C4-2B (cell line): ENCODE data around the gene UTF1.

ENCODE experiments used
- ZFX ChIP-seq: fragments of 450-650 bp; IDR thresholded peaks from 2 replicates; pipeline ENCODE4 v1.6.1; 2017
- TF ChIP-seq, protein P1 (sequence below): fragments of 450-650 bp; conservative IDR thresholded peaks from 2 replicates; pipeline ENCODE4 v1.5.1; 2017; ENCODE audit warnings: mild to moderate bottlenecking

GRCh38 chr10:133262696-133263095 is 32.7 kb downstream of the UTF1 start:
- TF ChIP-seq, protein P1, sequence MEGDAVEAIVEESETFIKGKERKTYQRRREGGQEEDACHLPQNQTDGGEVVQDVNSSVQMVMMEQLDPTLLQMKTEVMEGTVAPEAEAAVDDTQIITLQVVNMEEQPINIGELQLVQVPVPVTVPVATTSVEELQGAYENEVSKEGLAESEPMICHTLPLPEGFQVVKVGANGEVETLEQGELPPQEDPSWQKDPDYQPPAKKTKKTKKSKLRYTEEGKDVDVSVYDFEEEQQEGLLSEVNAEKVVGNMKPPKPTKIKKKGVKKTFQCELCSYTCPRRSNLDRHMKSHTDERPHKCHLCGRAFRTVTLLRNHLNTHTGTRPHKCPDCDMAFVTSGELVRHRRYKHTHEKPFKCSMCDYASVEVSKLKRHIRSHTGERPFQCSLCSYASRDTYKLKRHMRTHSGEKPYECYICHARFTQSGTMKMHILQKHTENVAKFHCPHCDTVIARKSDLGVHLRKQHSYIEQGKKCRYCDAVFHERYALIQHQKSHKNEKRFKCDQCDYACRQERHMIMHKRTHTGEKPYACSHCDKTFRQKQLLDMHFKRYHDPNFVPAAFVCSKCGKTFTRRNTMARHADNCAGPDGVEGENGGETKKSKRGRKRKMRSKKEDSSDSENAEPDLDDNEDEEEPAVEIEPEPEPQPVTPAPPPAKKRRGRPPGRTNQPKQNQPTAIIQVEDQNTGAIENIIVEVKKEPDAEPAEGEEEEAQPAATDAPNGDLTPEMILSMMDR = no peak
- TF ChIP-seq ZFX = no peak
